Breast epithelium (tissue), 3 donors: Measurements from ENCODE around the gene KIF1A.

ENCODE experiments used
- CTCF ChIP-seq, 3 donors: fragments of 450-650 bp; IDR thresholded peaks; one replicate each; pipeline ENCODE4 v1.5.1; 2016 to 2017; ENCODE audit warnings: antibody characterized with exemption in 3 of 3, mild to moderate bottlenecking in 3 of 3, moderate library complexity in 3 of 3
- POLR2AphosphoS5 ChIP-seq, 3 donors: sonication (generic); formaldehyde crosslinking; IDR thresholded peaks; one replicate each; pipeline ENCODE4 v1.6.1; 2017; ENCODE audit warnings: antibody characterized with exemption in 3 of 3

GRCh38 chr2:240792629-240793312 is 27.2 kb downstream of the KIF1A start:
- TF ChIP-seq CTCF (IDR thresholded peaks at IDR 0.05): no peak
- no peak for TF ChIP-seq POLR2AphosphoS5 (IDR thresholded peaks at IDR 0.05)
